Keratinocyte (primary cell): ENCODE data around the gene HPCAL1.

ENCODE experiments used
- CTCF ChIP-seq, 3 experiments: IDR thresholded peaks in 1 of 3; conservative IDR thresholded peaks in 1 of 3; optimal IDR thresholded peaks in 1 of 3; 2 replicates in 2 of 3; 3 replicates in 1 of 3; pipeline versions ENCODE3 to v1.5.1; 2011; ENCODE audit warnings: low read length in 3 of 3, mild to moderate bottlenecking in 3 of 3, moderate library complexity in 2 of 3, control low read depth in 1 of 3, inconsistent platforms in 1 of 3; ENCODE audit not compliant: insufficient read depth in 2 of 3; ENCODE audit errors: extremely low read depth in 1 of 3
- EZH2 ChIP-seq: IDR thresholded peaks from one replicate; pipeline ENCODE4 v1.6.1; 2012; ENCODE audit warnings: inconsistent platforms, mild to moderate bottlenecking, low read length, moderate library complexity

GRCh38 chr2:10300328-10300920 lies 2.3 kb upstream of the HPCAL1 start:
- TF ChIP-seq CTCF (optimal IDR thresholded peaks at IDR 0.05 in 1 of 3, IDR thresholded peaks at IDR 0.05 in 1 of 3, conservative IDR thresholded peaks at IDR 0.05 in 1 of 3; ENCODE audit: extremely low read depth in 1 of 3, insufficient read depth in 2 of 3, low read length in 3 of 3) (no peak), EZH2 (no peak)
